Smooth muscle cell (in vitro differentiated cells): ENCODE measurements around the gene EDEM3. TPM values are rescaled to one million over a fixed set of nuclear protein-coding genes. Genes with fewer than 3 reads are reported as not detected.
"Not testable (repeated sequence)": the region's sequence is repeated elsewhere in the genome, so short reads cannot be mapped to it uniquely, and the experiment has no call there.

ENCODE experiments used
- DNase-seq: peaks from one replicate; lab custom pipeline; 2025; ENCODE audit not compliant: unreplicated experiment; lab: John Stamatoyannopoulos, UW
- H2AFZ ChIP-seq: fragments of 200-600 bp; sonication (generic); 2 replicates; pipeline ENCODE4 v1.6.0; 2016; ENCODE audit warnings: antibody characterized with exemption, low read depth, mild to moderate bottlenecking
- H3F3A ChIP-seq: fragments of 200-600 bp; sonication (generic); 2 replicates; pipeline ENCODE4 v1.6.0; 2017; ENCODE audit warnings: antibody characterized with exemption, low read depth
- H3K27ac ChIP-seq: fragments of 200-600 bp; sonication (generic); 2 replicates; pipeline ENCODE4 v1.5.1; 2016; ENCODE audit warnings: low read depth, mild to moderate bottlenecking
- H3K27me3 ChIP-seq: fragments of 200-600 bp; sonication (generic); 2 replicates; pipeline ENCODE4 v1.6.1; 2016; ENCODE audit warnings: low read depth, mild to moderate bottlenecking
- H3K36me3 ChIP-seq: fragments of 200-600 bp; sonication (generic); 2 replicates; pipeline ENCODE4 v1.5.1; 2016; ENCODE audit warnings: low read depth
- H3K4me1 ChIP-seq: fragments of 200-600 bp; sonication (generic); 2 replicates; pipeline ENCODE4 v1.5.1; 2016; ENCODE audit warnings: low read depth
- H3K4me2 ChIP-seq: fragments of 200-600 bp; sonication (generic); 2 replicates; pipeline ENCODE4 v1.6.0; 2016; ENCODE audit warnings: mild to moderate bottlenecking
- H3K4me3 ChIP-seq: fragments of 200-600 bp; sonication (generic); 2 replicates; pipeline ENCODE4 v1.5.1; 2016; ENCODE audit warnings: mild to moderate bottlenecking
- H3K79me2 ChIP-seq: fragments of 200-600 bp; sonication (generic); 2 replicates; pipeline ENCODE4 v1.6.0; 2016; ENCODE audit warnings: low read depth, mild to moderate bottlenecking
- H3K9ac ChIP-seq: fragments of 200-600 bp; sonication (generic); 2 replicates; pipeline ENCODE4 v1.6.0; 2016; ENCODE audit warnings: low read depth
- H3K9me3 ChIP-seq: fragments of 200-600 bp; sonication (generic); replicated peaks from 2 replicates; pipeline ENCODE4 v1.5.1; 2016; ENCODE audit warnings: low read depth
- H4K20me1 ChIP-seq: fragments of 200-600 bp; sonication (generic); 2 replicates; pipeline ENCODE4 v1.6.0; 2016; ENCODE audit warnings: low read depth
- WGBS: methylation state at CpG from one replicate; pipeline ENCODE4 v1.1.7; 2016; ENCODE audit warnings: low lambda C conversion rate; 5-methylcytosine and 5-hydroxymethylcytosine counted together
- polyA plus RNA-seq: library from polyadenylated mRNA; unstranded; fragments of >200 nt; fragmentation: Nextera tagmentation; extraction: Ambion mirVana; gene quantifications from 2 replicates; pipeline ENCODE4 v1.2.1, GENCODE V29; 2016
- total RNA-seq: library from RNA; depleted of rRNA; stranded (reverse); fragments of >200 nt; gene quantifications from 2 replicates; pipeline ENCODE4 v1.2.3, GENCODE V29; 2014
- TF ChIP-seq, protein P1 (sequence below): fragments of 200-600 bp; sonication (generic); IDR thresholded peaks from 2 replicates; pipeline ENCODE4 v1.5.1; 2017; ENCODE audit warnings: borderline replicate concordance, mild to moderate bottlenecking, antibody characterized with exemption; ENCODE audit not compliant: insufficient read depth, poor library complexity, severe bottlenecking

The EDEM3 gene
- total and polyA plus RNA-seq, 2 experiments from 2014 or later = 12.9 to 44.3 TPM

- not testable (repeated sequence) for H3K9me3 ChIP-seq, H4K20me1 ChIP-seq, DNase-seq, H3K27ac ChIP-seq, H3K9ac ChIP-seq, H3K36me3 ChIP-seq, H3K4me1 ChIP-seq, H3K4me2 ChIP-seq, H3F3A ChIP-seq, H3K79me2 ChIP-seq, H2AFZ ChIP-seq, H3K27me3 ChIP-seq, H3K4me3 ChIP-seq
- 77% methylated on average over 3 of the region's 3 CpGs for WGBS
Measured at GRCh38 chr1:184679472-184679871, 75.2 kb downstream of the EDEM3 start.

DNA sequence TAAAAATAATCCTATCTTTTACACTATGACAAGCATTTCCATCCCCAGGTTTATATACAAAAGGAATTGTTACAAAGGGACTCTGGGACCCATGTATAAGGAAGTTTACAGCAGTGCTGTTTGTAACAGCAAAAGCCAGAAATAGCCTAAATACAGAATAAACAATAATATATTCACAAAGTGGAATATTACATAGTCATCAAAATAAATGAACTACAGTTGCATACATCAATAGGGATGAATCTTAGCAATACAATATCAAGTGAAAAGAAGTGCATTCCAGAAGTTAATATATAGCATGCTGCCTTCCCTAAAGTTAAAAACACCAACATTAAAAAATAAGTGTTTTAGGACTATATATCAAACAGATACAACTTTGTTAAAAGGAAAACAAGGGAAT, 77.3 kb downstream of the EDEM3 start:
- Histone ChIP-seq H3F3A (no peaks in the 10 kb centered on the region), H3K79me2 (no peaks in the 10 kb centered on the region), H4K20me1 (no peaks in the 10 kb centered on the region), H3K27me3 (no peaks in the 10 kb centered on the region), H3K9ac (no peak overlapping the region), H3K36me3 (peaks cover 6% of the 10 kb centered on the region), H2AFZ (no peak overlapping the region), H3K4me2 (no peak overlapping the region), H3K4me3 (no peak overlapping the region), H3K9me3 (no peaks in the 10 kb centered on the region), H3K4me1 (peaks cover 1% of the 10 kb centered on the region), H3K27ac (no peak overlapping the region)
- TF ChIP-seq, protein P1, sequence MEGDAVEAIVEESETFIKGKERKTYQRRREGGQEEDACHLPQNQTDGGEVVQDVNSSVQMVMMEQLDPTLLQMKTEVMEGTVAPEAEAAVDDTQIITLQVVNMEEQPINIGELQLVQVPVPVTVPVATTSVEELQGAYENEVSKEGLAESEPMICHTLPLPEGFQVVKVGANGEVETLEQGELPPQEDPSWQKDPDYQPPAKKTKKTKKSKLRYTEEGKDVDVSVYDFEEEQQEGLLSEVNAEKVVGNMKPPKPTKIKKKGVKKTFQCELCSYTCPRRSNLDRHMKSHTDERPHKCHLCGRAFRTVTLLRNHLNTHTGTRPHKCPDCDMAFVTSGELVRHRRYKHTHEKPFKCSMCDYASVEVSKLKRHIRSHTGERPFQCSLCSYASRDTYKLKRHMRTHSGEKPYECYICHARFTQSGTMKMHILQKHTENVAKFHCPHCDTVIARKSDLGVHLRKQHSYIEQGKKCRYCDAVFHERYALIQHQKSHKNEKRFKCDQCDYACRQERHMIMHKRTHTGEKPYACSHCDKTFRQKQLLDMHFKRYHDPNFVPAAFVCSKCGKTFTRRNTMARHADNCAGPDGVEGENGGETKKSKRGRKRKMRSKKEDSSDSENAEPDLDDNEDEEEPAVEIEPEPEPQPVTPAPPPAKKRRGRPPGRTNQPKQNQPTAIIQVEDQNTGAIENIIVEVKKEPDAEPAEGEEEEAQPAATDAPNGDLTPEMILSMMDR = no peak
- no peak for DNase-seq

DNA sequence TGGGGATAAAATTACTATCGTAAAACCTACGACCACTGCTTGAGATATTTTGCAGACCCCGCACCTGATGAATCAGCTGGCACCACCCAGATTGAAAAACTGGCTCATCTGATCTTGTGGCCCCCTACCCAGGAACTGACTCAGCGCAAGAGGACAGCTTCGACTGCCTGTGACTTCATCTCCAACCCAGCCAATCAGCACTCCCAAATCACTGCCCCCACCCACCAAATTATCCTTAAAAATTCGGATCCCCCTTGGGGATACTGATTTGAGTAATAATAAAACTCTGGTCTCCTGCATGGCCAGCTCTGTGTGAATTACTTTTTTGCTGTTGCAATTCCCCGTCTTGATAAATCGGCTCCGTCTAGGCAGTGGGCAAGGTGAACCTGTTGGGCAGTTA, 81.4 kb downstream of the EDEM3 start:
- Histone ChIP-seq H3K4me1 (peaks cover 13% of the 10 kb centered on the region), H3F3A (no peaks in the 10 kb centered on the region), H3K9ac (no peak overlapping the region), H4K20me1 (no peaks in the 10 kb centered on the region), H3K27me3 (no peaks in the 10 kb centered on the region), H3K9me3 (no peaks in the 10 kb centered on the region), H3K4me2 (no peak overlapping the region), H3K27ac (no peak overlapping the region), H3K79me2 (no peaks in the 10 kb centered on the region), H3K36me3 (no peaks in the 10 kb centered on the region), H2AFZ (no peak overlapping the region), H3K4me3 (no peak overlapping the region)
- TF ChIP-seq, protein P1 = no peak
- no peak for DNase-seq
- WGBS = 81% methylated on average over 9 of the region's 9 CpGs

DNA sequence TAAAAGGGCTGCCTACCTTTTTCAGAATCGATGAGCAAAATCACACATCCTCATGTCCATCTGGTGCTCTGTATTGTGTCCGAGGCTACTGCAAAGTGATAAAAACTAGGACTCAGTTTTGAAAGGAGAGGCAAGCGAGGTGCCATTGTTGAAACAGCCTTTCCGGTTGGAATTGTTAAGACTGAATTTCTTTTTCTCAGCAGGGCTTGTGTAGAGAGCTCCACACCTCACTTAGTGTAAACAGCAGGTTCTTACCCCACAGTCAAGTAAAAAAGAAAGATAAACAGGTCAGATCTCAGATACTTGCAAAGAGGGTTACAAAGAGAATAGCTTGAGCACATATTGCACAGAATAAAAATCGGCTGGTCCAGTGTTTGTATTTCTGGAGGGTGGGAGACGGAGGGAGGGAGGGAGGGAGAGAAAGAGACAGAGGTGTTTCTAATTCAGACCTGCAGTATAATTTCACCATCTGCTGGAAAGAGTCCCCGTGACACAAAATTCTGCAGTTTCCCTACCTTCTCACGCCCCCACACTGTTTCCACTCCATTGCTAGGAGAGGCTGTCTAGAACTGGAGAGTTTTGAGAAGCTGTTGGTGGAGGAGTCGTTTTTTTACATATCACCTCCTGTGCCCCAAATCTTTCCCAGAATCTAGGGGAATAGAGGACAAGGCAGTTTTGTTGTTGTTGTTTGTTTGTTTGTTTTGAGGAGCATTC, 82.5 kb downstream of the EDEM3 start:
- TF ChIP-seq, protein P1 = no peak
- no peak overlapping the region for H3K27ac ChIP-seq
- H3K9ac ChIP-seq = no peak overlapping the region
- no peaks in the 10 kb centered on the region for H3K36me3 ChIP-seq
- no peaks in the 10 kb centered on the region for H3K79me2 ChIP-seq
- H4K20me1 ChIP-seq = no peaks in the 10 kb centered on the region
- 79% methylated on average over 9 of the region's 9 CpGs for WGBS
- DNase-seq = no peak
- no peak overlapping the region for H2AFZ ChIP-seq
- no peak overlapping the region for H3K4me2 ChIP-seq
- no peak overlapping the region for H3K4me3 ChIP-seq
- no peaks in the 10 kb centered on the region for H3K27me3 ChIP-seq
- no peaks in the 10 kb centered on the region for H3F3A ChIP-seq
- H3K4me1 ChIP-seq = peaks cover 13% of the 10 kb centered on the region
- no peaks in the 10 kb centered on the region for H3K9me3 ChIP-seq
